ENCODE data around the gene GALNT10.
"Not testable (repeated sequence)": the region's sequence is repeated elsewhere in the genome, so short reads cannot be mapped to it uniquely, and the experiment has no call there.

Gene GALNT10

GRCh38 chr5:154190595-154191304, at the start of gene GALNT10:
Gene GALNT10, plus strand, starts transcription at chr5:154190733. Its CDS starts 134 bp downstream, at chr5:154190867.
- Histone ChIP-seq H2AFZ (ENCODE audit: low read depth, low read length) (peak within 1 kb of the TSS; percentile 97), H3K4me3 (ENCODE audit: low read length) (peak within 1 kb of the TSS; percentile 82), H3K27me3 (ENCODE audit: insufficient read depth, low read length) (no peaks in the 10 kb centered on the region), H3K4me1 (ENCODE audit: insufficient read depth, low read length) (peaks cover 9% of the 10 kb centered on the region), H3K9me3 (ENCODE audit: low read length) (no peaks in the 10 kb centered on the region), H3K36me3 (ENCODE audit: insufficient read depth, low read length) (peaks cover 4% of the 10 kb centered on the region)

- peaks cover 13% of the 10 kb centered on the region for H3K4me1 ChIP-seq (ENCODE audit: insufficient read depth, low read length)
- no peaks in the 10 kb centered on the region for H3K36me3 ChIP-seq (ENCODE audit: insufficient read depth, low read length)
- H3K27me3 ChIP-seq (ENCODE audit: insufficient read depth, low read length) = no peaks in the 10 kb centered on the region
- no peaks in the 10 kb centered on the region for H3K9me3 ChIP-seq (ENCODE audit: low read length)
- no peak overlapping the region for H2AFZ ChIP-seq (ENCODE audit: low read depth, low read length)
- H3K4me3 ChIP-seq (ENCODE audit: low read length) = no peak overlapping the region
Observed at GRCh38 chr5:154141745-154142221, 48.8 kb upstream of the GALNT10 start.

GRCh38 chr5:154143211-154143641, 47.3 kb upstream of the GALNT10 start:
- H3K4me3 ChIP-seq (ENCODE audit: low read length) = no peak overlapping the region
- no peaks in the 10 kb centered on the region for H3K27me3 ChIP-seq (ENCODE audit: insufficient read depth, low read length)
- H3K9me3 ChIP-seq (ENCODE audit: low read length) = no peaks in the 10 kb centered on the region
- peaks cover 13% of the 10 kb centered on the region for H3K4me1 ChIP-seq (ENCODE audit: insufficient read depth, low read length)
- H2AFZ ChIP-seq (ENCODE audit: low read depth, low read length) = no peak overlapping the region
- no peaks in the 10 kb centered on the region for H3K36me3 ChIP-seq (ENCODE audit: insufficient read depth, low read length)

GRCh38 chr5:154145268-154145667, 45.3 kb upstream of the GALNT10 start:
- H3K27me3 ChIP-seq (ENCODE audit: insufficient read depth, low read length) = no peaks in the 10 kb centered on the region
- H3K4me3 ChIP-seq (ENCODE audit: low read length) = no peak overlapping the region
- H3K36me3 ChIP-seq (ENCODE audit: insufficient read depth, low read length) = no peaks in the 10 kb centered on the region
- H2AFZ ChIP-seq (ENCODE audit: low read depth, low read length) = no peak overlapping the region
- no peaks in the 10 kb centered on the region for H3K9me3 ChIP-seq (ENCODE audit: low read length)
- peaks cover 8% of the 10 kb centered on the region for H3K4me1 ChIP-seq (ENCODE audit: insufficient read depth, low read length)

GRCh38 chr5:154146409-154146808, 44.1 kb upstream of the GALNT10 start:
- Histone ChIP-seq H3K4me3 (ENCODE audit: low read length) (no peak overlapping the region), H3K27me3 (ENCODE audit: insufficient read depth, low read length) (no peaks in the 10 kb centered on the region), H2AFZ (ENCODE audit: low read depth, low read length) (no peak overlapping the region), H3K9me3 (ENCODE audit: low read length) (no peaks in the 10 kb centered on the region), H3K4me1 (ENCODE audit: insufficient read depth, low read length) (peaks cover 8% of the 10 kb centered on the region), H3K36me3 (ENCODE audit: insufficient read depth, low read length) (no peaks in the 10 kb centered on the region)

- no peak overlapping the region for H2AFZ ChIP-seq (ENCODE audit: low read depth, low read length)
- H3K27me3 ChIP-seq (ENCODE audit: insufficient read depth, low read length) = no peaks in the 10 kb centered on the region
- peaks cover 3% of the 10 kb centered on the region for H3K4me1 ChIP-seq (ENCODE audit: insufficient read depth, low read length)
- H3K36me3 ChIP-seq (ENCODE audit: insufficient read depth, low read length) = no peaks in the 10 kb centered on the region
- no peaks in the 10 kb centered on the region for H3K9me3 ChIP-seq (ENCODE audit: low read length)
- H3K4me3 ChIP-seq (ENCODE audit: low read length) = no peak overlapping the region
Observed at GRCh38 chr5:154147666-154148065, 42.9 kb upstream of the GALNT10 start.

- H2AFZ ChIP-seq (ENCODE audit: low read depth, low read length); H3K9me3 ChIP-seq (ENCODE audit: low read length); H3K36me3 ChIP-seq (ENCODE audit: insufficient read depth, low read length); H3K4me1 ChIP-seq (ENCODE audit: insufficient read depth, low read length); H3K27me3 ChIP-seq (ENCODE audit: insufficient read depth, low read length); H3K4me3 ChIP-seq (ENCODE audit: low read length): not testable (repeated sequence)
Observed at GRCh38 chr5:154150471-154150870, 40.1 kb upstream of the GALNT10 start.

- H3K27me3 ChIP-seq (ENCODE audit: insufficient read depth, low read length) = no peaks in the 10 kb centered on the region
- H3K9me3 ChIP-seq (ENCODE audit: low read length) = no peaks in the 10 kb centered on the region
- H3K36me3 ChIP-seq (ENCODE audit: insufficient read depth, low read length) = no peaks in the 10 kb centered on the region
- no peak overlapping the region for H3K4me3 ChIP-seq (ENCODE audit: low read length)
- H2AFZ ChIP-seq (ENCODE audit: low read depth, low read length) = no peak overlapping the region
- H3K4me1 ChIP-seq (ENCODE audit: insufficient read depth, low read length) = no peaks in the 10 kb centered on the region
Observed at GRCh38 chr5:154157483-154158378, 32.8 kb upstream of the GALNT10 start.

- no peak overlapping the region for H2AFZ ChIP-seq (ENCODE audit: low read depth, low read length)
- no peak overlapping the region for H3K4me3 ChIP-seq (ENCODE audit: low read length)
Observed at GRCh38 chr5:154158379-154158737, 32.2 kb upstream of the GALNT10 start.

GRCh38 chr5:154159343-154159742, 31.2 kb upstream of the GALNT10 start:
- H3K4me3 ChIP-seq (ENCODE audit: low read length) = no peak overlapping the region
- H3K9me3 ChIP-seq (ENCODE audit: low read length) = no peaks in the 10 kb centered on the region
- no peaks in the 10 kb centered on the region for H3K4me1 ChIP-seq (ENCODE audit: insufficient read depth, low read length)
- H3K27me3 ChIP-seq (ENCODE audit: insufficient read depth, low read length) = no peaks in the 10 kb centered on the region
- no peaks in the 10 kb centered on the region for H3K36me3 ChIP-seq (ENCODE audit: insufficient read depth, low read length)
- no peak overlapping the region for H2AFZ ChIP-seq (ENCODE audit: low read depth, low read length)

More at GRCh38 chr5:154158379-154158737, 32.2 kb upstream of the GALNT10 start:
- no peaks in the 10 kb centered on the region for H3K36me3 ChIP-seq (ENCODE audit: insufficient read depth, low read length)
- no peaks in the 10 kb centered on the region for H3K27me3 ChIP-seq (ENCODE audit: insufficient read depth, low read length)
- no peaks in the 10 kb centered on the region for H3K9me3 ChIP-seq (ENCODE audit: low read length)
- no peaks in the 10 kb centered on the region for H3K4me1 ChIP-seq (ENCODE audit: insufficient read depth, low read length)

- H3K9me3 ChIP-seq (ENCODE audit: low read length) = no peaks in the 10 kb centered on the region
- H3K4me1 ChIP-seq (ENCODE audit: insufficient read depth, low read length) = peaks cover 5% of the 10 kb centered on the region
- H3K27me3 ChIP-seq (ENCODE audit: insufficient read depth, low read length) = no peaks in the 10 kb centered on the region
- H3K4me3 ChIP-seq (ENCODE audit: low read length) = no peak overlapping the region
- H3K36me3 ChIP-seq (ENCODE audit: insufficient read depth, low read length) = no peaks in the 10 kb centered on the region
- H2AFZ ChIP-seq (ENCODE audit: low read depth, low read length) = no peak overlapping the region
Observed at GRCh38 chr5:154162539-154163151, 27.9 kb upstream of the GALNT10 start.

GRCh38 chr5:154163327-154164248, 26.9 kb upstream of the GALNT10 start:
- Histone ChIP-seq H3K9me3 (ENCODE audit: low read length) (no peaks in the 10 kb centered on the region), H3K36me3 (ENCODE audit: insufficient read depth, low read length) (no peaks in the 10 kb centered on the region), H3K4me3 (ENCODE audit: low read length) (no peak overlapping the region), H3K27me3 (ENCODE audit: insufficient read depth, low read length) (no peaks in the 10 kb centered on the region), H3K4me1 (ENCODE audit: insufficient read depth, low read length) (peaks cover 5% of the 10 kb centered on the region), H2AFZ (ENCODE audit: low read depth, low read length) (no peak overlapping the region)
